ENCODE data around the gene KCNK2. TPM values are rescaled to one million over a fixed set of nuclear protein-coding genes. Genes with fewer than 3 reads are reported as not detected.

Gene KCNK2
- total RNA-seq, 1 experiment from 2014 or later = 5.0 TPM

- DNase-seq (ENCODE audit: low read depth) = no peak
These were observed 168.9 kb downstream of the KCNK2 start for GRCh38 chr1:215251428-215251827.

DNA sequence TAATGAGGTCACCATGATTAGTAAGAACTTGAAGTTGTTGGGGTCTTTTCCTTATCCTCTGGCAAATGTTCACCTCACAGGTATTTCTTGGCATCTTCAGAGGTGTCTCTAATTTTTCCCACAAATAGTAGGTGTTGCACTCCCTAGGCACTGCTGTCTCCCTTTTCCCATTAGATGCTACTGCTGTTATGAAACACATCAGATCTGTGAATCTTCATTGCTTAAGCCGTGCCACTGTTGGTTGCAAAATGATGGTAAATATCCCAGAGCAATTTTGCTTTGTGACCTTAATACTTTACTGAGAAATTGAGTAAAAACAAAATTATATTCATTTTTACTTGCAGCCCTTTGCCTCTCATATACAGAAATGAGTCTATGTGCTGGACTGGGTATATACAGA is 169.6 kb downstream of the KCNK2 start:
- DNase-seq (ENCODE audit: low read depth) = no peak

GRCh38 chr1:215256936-215257679 is 174.6 kb downstream of the KCNK2 start:
- DNase-seq (ENCODE audit: low read depth) = no peak

- DNase-seq (ENCODE audit: low read depth) = no peak
These were observed 178.2 kb downstream of the KCNK2 start for GRCh38 chr1:215260711-215261110.

DNA sequence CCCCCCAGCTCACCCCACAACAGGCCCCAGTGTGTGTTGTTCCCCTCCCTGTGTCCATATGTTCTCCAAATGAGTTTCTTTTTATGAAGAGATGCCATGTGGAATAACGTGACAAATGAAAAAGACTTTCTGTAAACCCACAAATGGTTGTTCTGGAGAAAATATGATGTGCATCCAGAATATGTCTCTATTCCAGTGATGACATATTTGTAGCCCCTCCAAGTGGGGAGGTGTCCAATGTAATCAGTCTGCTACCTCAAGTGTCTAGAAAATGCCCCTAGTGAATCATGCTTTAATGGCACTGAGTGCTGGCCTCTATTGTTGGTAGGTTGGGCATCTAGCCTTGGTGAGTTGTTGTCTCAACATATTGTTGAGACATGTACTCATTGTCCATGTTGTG is 179.6 kb downstream of the KCNK2 start:
- DNase-seq (ENCODE audit: low read depth) = no peak

DNA sequence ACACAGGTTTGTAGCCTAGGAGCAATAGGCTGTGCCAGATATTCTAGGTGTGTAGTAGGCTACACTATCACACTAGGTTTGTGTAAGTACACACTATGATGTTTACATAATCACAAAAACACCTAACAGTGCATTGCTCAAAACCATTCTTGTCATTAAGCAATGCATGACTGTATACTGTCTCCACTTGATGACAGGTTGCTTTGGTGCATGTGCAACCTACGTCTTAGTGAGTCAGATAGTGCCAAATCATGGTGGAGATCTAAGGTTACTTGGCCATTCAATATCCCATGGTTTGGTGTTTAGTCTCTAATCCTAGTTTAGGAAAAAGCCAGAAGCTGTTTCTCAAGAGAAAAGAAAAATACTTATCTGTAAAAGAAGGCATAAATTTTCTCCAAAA is 181.1 kb downstream of the KCNK2 start:
- DNase-seq (ENCODE audit: low read depth) = no peak

- DNase-seq (ENCODE audit: low read depth) = no peak
These were observed 182.1 kb downstream of the KCNK2 start for GRCh38 chr1:215264649-215265048.

- no peak for DNase-seq (ENCODE audit: low read depth)
These were observed 185.0 kb downstream of the KCNK2 start for GRCh38 chr1:215267495-215267894.

- no peak for DNase-seq (ENCODE audit: low read depth)
These were observed 187.4 kb downstream of the KCNK2 start for GRCh38 chr1:215269955-215270354.

- DNase-seq (ENCODE audit: low read depth) = peak; percentile 84
These were observed 191.4 kb downstream of the KCNK2 start for GRCh38 chr1:215273838-215274516.

DNA sequence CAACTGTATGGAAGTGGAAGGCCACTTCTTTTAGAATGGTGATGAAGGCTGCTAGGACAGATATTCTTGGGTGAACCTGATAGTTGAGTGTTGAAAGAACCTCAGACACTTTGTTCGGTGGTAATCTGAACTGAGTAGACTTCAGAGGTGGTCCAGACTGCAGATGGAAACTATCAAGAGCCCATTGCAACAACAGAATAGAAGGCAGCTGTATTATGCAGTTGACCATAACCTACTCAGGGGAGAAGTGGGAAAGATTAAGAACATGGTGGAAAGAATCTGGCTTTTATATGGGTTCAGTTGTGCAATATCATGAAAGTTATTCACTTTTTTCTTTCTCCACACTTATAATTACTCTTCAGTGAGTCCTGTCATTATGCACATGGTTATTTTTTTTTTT is 194.0 kb downstream of the KCNK2 start:
- no peak for DNase-seq (ENCODE audit: low read depth)

DNA sequence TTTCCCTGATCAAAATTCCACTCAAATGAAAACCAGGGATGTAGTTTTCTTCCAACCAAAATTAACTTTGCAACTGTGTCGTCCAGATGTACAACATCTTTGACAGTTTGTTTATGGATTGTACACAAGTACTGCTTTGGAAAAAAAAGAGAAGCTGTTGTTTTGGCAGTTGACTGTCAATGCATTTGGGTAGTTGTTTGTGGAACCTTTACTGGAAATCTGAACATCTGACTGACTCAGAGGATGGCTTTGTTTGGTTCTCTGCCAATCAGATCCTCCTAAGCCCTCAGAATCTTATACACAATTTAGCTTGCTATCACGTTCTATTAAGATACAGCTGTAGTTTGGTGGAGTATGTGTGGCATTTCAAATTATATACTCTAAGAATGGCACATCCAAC is 195.0 kb downstream of the KCNK2 start:
- DNase-seq (ENCODE audit: low read depth) = no peak

GRCh38 chr1:215279682-215280081 is 197.1 kb downstream of the KCNK2 start:
- DNase-seq (ENCODE audit: low read depth) = no peak

- DNase-seq (ENCODE audit: low read depth) = peak; percentile 49
These were observed 200.0 kb downstream of the KCNK2 start for GRCh38 chr1:215282557-215282956.

GRCh38 chr1:215285013-215285800 is 202.7 kb downstream of the KCNK2 start:
- no peak for DNase-seq (ENCODE audit: low read depth)

Data from HT1080 (cell line).